Measurements from ENCODE around the gene IL1RN.

Gene IL1RN

DNA sequence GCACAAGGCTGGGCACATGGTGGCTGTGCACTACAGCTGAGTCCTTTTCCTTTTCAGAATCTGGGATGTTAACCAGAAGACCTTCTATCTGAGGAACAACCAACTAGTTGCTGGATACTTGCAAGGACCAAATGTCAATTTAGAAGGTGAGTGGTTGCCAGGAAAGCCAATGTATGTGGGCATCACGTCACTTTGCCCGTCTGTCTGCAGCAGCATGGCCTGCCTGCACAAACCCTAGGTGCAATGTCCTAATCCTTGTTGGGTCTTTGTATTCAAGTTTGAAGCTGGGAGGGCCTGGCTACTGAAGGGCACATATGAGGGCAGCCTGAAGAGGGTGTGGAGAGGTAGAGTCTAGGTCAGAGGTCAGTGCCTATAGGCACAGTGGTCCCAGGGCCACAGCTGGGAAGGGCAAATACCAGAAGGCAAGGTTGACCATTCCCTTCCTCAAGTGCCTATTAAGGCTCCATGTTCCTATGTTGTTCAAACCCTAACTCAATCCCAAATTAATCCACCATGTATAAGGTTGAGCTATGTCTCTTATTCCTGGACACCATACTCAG is 2.2 kb downstream of the IL1RN start:
- DNase-seq: no peak

GRCh38 chr2:113131352-113132185 is 4.2 kb downstream of the IL1RN start:
- DNase-seq: no peak

DNA sequence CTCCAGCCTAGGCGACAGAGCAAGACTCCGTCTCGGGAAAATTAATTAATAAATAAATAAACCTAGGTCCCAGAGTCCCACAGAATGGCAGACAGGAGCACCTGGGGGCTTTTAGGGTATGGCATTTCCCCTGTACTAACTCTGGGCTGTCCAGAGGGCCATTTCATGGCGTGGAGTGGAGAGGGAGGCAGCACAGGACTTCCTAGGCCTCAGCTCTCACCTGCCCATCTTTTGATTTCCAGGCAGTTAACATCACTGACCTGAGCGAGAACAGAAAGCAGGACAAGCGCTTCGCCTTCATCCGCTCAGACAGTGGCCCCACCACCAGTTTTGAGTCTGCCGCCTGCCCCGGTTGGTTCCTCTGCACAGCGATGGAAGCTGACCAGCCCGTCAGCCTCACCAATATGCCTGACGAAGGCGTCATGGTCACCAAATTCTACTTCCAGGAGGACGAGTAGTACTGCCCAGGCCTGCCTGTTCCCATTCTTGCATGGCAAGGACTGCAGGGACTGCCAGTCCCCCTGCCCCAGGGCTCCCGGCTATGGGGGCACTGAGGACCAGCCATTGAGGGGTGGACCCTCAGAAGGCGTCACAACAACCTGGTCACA is 5.1 kb downstream of the IL1RN start:
- DNase-seq: no peak

DNA sequence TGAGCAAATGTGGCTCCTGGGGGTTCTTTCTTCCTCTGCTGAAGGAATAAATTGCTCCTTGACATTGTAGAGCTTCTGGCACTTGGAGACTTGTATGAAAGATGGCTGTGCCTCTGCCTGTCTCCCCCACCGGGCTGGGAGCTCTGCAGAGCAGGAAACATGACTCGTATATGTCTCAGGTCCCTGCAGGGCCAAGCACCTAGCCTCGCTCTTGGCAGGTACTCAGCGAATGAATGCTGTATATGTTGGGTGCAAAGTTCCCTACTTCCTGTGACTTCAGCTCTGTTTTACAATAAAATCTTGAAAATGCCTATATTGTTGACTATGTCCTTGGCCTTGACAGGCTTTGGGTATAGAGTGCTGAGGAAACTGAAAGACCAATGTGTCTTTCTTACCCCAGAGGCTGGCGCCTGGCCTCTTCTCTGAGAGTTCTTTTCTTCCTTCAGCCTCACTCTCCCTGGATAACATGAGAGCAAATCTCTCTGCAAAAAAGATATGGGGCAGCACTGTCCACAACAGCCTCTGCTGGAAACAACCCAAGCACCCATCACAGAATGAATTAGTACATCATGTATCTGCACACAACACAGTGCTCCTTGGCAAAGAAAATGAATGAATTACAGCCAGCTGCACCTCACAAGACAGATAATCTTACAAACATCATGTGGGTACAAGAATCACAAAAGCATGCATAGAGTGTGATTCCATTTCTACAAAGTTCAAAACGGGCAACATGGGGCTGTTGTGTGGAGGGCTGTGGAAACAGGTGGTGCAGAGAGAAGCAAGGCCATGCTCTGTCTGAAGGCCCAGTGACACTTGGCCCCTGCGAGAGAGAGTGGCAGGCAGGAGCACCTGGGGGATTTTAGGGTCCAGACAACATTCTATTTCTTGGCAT is 6.6 kb downstream of the IL1RN start:
- no peak for DNase-seq

- DNase-seq: no peak
Observed at GRCh38 chr2:113134717-113135116, 7.3 kb downstream of the IL1RN start.

DNA sequence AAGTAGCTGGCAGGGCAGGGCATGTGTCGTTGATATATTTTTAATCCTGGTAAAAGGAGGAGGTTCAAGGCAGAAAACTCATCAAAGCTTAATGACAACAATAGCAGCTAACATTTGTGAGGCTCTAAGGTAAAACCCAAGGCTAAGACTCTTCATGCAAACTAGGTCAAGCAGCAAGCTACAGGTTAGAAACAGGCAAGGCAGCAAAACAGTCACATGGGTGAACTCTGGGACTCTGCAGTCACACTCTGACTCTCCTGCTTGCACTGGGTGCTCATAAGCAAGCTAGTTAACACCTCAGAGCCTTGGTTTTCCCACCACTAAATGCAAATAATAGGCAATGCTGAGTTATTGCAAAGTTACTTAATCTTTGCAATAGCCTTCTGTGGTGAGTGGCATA is 7.9 kb downstream of the IL1RN start:
- DNase-seq: no peak

DNA sequence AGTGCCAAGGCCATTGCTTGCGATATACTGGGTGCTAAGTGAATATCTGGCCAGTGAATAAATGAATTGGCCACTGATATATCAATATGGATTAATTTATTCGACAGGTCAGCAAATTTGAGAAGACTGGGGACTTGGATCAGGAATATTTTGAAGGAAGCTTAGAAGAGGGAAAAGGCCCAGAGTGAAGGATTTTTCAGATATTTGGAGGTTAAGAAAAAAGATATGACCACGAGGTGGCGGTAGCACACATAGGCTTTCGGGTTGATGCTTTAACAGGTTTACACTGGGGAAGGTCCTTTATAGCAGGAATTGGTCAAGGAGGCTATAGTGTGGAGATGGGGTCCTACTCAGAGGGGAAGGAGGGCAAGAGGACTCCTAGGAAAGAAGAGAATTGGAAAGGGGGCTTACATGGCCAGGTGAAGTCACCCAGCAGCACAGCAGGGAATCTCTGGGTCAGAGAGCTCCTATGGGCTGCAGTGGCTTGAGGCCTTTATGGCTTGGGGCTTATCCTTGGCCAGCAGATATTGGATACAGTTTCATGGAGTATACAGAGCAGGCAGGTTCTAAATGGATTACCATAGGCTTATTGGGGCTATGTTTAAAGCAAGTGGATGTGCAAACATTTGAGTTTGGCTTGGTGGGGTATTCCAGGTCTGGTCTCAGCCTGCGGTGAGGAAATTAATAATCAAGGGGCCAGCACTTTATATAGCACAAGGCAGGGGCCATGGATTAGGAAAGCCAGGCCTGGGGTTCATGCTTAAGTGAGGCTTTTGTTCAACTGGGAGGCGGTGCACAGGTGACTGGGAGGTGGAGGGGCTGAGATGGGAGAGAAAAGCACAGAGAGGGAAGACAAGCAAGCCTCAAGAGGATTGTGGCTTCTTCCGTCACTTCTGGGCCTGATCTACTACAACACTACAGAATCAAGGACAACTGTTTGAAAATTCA is 9.7 kb downstream of the IL1RN start:
- DNase-seq: peak in 1 of 14 donors; percentile 7

- no peak for DNase-seq
Observed at GRCh38 chr2:113137827-113138226, 10.4 kb downstream of the IL1RN start.

- peak in 2 of 14 donors; percentile 8 to 9 for DNase-seq
Observed at GRCh38 chr2:113138428-113139322, 11.3 kb downstream of the IL1RN start.

DNA sequence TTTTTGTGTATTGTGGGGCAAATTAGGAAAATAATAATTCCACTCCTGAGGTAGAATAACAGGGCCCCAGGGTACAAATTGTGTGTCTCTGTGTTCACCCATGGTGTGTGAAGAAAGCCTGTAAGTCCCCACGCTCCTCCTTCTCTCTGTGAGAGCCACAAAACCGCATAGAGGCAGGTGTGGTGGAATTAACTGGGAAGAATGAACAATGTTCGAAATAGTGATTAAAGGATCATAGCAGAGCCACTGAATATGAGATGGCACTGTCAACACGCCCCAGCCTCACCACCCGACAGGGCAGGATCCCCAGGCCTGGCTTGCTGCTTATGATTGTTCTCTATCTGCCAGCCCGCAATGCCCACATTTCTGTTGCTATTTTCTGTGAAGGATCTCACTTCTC is 14.1 kb downstream of the IL1RN start:
- no peak for DNase-seq

DNA sequence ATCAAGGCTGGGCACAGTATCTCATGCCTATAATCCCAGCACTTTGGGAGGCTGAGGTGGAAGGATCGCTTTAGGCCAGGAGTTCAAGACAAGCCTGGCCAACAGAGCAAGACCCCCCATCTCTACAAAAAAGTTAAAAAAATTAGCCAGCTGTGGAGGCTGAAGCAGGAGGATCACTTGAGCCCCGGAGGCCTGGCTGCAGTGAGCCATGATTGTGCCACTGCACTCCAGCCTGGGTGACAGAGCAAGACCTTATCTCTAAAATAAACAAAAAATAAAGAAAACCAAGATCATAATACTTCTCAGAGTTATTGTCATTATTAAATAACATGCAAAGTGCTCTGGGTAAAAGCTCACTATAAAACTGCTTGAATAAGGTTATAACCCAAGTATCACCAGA is 14.9 kb downstream of the IL1RN start:
- no peak for DNase-seq

DNA sequence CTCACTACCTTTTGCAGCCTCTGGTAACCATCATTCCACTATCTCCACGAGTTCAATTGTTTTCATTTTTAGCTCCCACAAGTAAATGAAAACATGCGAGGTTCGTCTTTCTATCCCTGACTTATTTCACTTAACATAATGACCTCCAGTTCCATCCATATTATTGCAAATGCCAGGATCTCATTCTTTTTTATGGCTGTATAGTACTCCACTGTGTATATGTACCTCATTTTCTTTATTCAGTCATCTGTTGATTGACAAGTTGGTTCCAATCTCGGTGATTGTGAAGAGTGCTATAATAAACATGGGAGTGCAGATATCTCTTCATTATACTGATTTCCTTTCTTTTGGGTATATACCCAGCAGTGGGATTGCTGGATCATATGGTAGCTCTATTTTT is 16.9 kb downstream of the IL1RN start:
- DNase-seq: no peak

- DNase-seq: no peak
Observed at GRCh38 chr2:113148606-113149552, 21.5 kb downstream of the IL1RN start.

DNA sequence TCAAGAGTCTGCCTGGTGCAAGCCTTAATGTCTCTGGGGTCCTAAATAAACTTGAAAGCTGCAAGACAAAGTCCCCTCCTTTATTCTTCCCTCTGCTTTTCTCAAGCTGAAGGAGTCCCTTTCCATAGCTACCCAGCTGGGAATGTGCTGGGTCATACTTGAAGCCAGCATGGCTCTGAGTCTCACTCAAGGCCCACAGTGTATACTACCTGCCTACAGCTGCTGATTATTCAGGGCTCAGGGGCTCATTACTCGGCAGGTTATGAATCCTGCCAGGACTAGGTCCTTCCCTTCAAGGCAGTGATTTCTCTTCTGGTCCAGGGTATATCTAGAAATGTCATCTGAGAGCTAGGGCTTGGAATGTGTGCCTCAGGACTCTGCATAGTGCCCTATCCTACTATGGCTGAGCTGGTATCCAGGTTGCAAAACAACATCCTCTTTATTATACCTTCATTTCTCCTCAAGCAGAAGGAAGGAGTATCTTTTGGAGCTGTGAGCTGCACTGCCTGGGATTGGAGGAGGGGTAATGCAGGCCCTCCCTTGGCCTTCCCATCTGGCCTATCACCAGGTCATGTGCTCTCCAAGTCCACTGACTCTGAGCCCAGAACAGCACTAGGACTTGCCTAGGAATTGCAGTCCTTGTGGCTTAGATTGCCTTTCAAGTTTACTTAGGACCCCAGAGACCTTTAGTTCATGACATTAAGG is 22.3 kb downstream of the IL1RN start:
- no peak for DNase-seq

DNA sequence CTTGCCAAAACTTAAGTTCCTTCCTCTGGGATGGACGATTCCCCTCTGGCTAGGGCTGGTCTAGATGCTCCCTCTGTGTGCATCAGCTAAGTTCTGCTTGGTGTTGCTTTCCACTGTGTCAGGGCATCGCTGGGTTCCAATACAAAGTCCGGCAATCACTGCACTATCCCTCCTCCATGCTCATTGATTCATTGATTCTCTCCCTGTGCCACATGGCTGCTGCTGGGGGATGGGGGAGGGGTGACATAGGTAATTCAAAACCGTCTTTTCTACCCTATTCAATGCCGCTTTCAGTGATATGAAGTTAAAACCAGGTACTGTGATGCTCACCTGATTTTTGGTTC is 22.8 kb downstream of the IL1RN start:
- no peak for DNase-seq

- no peak for DNase-seq
Observed at GRCh38 chr2:113155331-113155730, 27.9 kb downstream of the IL1RN start.

DNA sequence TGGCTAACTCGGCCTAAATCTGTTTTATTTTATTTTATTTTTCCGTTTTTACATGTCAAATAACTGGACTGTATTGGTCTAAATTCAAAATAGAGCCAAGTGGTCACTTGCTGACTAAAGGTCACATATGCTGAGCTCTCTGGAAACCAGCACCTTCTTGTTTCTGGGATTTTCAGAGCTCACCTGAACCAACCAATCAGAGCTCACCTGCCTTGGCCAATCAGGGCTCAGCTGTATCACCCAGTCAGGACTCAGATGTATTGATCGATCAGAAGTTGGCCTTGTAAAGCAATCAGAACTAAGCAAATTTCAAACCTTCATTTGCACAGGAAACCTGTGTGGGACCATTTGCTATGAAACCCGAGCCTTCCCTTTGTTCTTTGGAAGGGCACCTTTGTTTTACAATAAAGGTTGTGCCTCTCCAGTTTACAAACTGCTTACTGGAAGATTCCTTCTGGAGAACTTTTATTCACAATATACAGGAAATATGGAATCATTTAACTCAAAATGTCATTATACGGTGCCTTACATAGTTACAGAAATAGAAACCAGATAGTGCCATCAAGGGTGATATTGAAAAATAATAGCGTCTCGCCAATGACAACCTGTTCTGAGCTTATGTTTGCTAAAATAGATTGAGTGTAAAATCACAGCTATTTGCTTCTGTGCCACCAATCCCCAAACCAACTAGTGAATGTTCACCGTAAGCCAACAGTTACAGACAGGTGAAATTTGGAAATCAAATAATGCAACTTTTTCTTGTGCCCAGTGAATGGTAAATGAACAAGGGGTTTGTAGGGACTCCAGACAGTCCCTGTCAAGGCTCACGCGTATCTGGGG is 29.1 kb downstream of the IL1RN start:
- DNase-seq: no peak

All from C1 segment of cervical spinal cord (tissue), 14 donors.